Stimulated activated CD4-positive, alpha-beta T cell treated with anti-CD3 and anti-CD28 coated beads, Interleukin-1b, Interleukin-23, amount 100 ng/mL, for 1 hour (primary cell): ENCODE data around the gene SHROOM4.

Source experiments
- DNase-seq, 2 donors: peaks; one replicate each; pipeline ENCODE4 v3.0.0-alpha.2; 2020; ENCODE audit warnings: low read depth in 2 of 2

Gene SHROOM4

DNA sequence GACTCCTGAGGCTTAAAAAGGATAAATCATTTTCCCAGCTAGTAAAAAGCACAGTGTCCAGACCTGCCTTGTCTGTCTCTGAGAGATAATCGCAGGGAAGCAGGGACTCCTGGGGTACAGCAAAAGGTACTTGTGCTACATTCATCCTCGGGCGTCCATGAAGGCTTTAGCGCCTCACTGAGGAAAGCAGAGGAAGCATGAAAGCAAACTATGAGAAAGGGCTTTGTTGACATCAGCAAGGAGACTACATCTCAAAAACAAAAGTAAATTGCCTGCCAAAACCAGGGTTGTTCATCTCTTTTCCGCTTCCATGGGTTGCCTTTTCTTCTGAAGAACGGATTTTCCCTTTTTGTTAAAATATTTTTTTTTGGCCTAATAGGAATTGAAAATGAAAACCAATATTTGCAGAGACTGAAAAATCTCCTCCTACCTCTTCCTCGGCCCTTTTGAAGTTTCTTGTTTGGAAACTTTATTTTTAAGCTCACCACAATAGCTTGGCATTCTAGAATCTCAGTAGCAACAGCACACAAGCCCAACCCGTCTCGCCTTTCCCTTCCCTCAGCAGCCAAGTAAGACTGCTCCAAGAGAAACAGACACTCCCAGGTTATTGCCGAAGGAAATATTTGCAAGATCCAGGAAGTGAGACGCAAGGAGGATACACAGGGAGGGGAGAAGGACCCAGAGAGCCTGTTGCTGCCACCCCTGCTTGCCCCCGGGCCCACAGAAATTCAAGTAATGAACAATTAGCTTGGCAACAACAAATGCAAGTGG, 195.0 kb downstream of the SHROOM4 start:
- DNase-seq: no peak

DNA sequence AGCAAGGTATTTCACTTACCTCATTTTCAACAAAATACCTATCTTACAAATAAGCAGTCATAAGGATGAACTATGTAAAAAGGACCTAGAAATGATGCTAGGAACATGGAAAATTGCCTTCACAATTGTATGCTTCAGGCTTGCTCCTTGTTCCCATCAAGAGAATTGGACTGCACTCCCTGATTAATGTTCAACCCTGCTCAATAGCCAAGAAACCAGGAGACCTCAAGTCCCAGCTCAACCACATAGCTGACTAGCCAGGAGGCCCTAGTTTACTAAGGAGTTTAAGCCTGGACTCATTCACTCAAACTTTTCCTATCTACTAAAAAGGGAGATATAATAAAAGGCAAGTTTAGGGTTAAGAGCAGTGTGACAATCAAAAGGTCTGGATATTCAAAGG, 196.8 kb downstream of the SHROOM4 start:
- no peak for DNase-seq

- no peak for DNase-seq
These were observed 198.3 kb downstream of the SHROOM4 start for GRCh38 chrX:50615570-50616158.

DNA sequence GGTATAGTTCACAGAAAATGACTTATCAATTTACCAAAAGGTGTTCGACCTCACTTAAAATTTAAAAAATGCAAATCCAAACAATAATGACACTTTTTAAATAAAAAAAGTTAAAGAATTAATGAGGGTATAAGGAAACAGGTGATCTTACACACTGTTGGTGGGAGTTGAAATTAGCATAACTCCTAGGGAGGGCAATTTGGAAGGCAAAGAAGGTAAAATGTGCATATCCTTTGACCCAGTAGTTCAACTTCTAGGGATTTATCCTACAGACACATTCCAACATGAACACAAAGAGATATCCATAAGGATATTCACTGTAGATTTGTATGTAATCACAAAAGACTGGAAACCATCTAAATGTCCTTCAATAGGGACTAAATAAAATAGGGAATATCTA, 199.5 kb downstream of the SHROOM4 start:
- no peak for DNase-seq

DNA sequence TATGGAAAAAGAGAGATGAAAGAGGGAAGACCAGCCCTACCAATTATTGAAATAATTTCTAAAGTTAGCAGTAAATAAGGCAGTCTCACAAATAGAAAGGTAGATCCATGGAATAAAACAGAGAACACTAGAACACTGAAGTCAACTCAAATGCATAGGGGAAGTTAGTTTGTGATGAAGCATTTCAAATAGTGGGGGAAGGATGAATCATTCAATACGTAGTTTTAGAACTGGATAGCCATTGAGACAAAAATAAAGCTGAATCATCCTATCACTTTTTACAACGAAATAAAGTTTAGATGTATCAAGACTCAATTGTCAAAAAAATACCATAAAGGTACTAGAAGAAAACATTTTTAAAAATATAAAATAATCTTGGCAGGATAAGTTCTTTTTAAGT, 200.1 kb downstream of the SHROOM4 start:
- DNase-seq: no peak

DNA sequence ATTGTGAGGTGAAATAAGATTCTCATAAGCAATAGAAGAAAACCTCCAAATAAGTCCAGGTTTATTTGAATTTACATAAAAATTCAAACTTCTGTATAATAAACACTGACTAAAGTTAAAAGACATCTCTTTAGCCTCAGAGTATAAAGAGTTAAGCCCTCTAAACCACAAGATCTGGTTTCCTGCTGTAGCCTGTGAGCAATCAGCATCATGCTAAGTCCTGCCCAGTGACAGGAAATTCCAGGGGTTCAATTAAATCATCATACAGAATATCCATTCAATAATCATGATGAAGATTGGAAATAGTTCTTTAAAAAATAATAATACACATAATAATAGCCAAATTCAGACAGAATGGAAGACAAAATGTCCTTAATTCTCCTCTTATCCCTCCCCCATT, 204.2 kb downstream of the SHROOM4 start:
- DNase-seq: no peak

- DNase-seq: no peak
These were observed 207.6 kb downstream of the SHROOM4 start for GRCh38 chrX:50606300-50606950.

DNA sequence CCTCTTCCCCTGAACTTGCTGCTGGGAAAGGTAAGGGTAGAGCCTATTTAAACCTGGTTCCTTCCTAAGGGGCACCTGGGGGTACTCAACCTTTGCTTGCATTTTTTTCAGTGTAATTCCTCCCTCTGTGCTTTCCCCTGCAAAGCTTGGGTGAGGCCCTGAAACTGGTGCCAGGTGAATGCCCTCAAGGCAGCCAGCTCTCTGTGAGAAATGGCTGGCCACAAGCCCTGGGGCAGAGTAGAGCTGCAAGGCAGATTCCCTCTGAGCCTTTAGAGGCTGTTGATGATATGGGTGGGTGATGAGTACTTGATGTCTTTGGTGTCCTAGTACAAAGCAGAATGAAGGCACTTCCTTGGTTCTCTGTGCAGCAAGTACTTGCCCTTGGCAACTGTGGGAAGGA, 217.9 kb downstream of the SHROOM4 start:
- no peak for DNase-seq

GRCh38 chrX:50594788-50595187, 219.2 kb downstream of the SHROOM4 start:
- DNase-seq: no peak

DNA sequence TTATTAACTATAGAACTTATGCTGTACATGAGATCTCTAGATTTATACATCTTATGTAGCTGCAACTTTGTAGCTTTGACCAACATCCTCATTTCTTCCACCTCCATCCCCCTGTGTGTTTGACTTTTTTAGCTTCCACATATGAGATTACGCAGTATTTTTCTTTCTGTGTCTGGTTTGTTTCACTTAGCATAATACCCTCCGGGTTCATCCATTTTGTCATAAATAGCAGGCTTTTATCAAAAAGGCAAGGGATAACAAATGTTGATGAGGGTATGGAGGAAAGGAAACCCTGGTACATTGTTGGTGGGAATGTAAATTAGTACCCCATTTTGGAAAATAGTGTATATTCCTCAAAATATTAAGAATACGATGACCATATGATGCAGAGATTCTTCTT, 227.0 kb downstream of the SHROOM4 start:
- no peak for DNase-seq

- no peak for DNase-seq
These were observed 227.6 kb downstream of the SHROOM4 start for GRCh38 chrX:50586407-50586806.

GRCh38 chrX:50581405-50581804, 232.6 kb downstream of the SHROOM4 start:
- no peak for DNase-seq

- DNase-seq: no peak
These were observed 234.0 kb downstream of the SHROOM4 start for GRCh38 chrX:50579955-50580354.

DNA sequence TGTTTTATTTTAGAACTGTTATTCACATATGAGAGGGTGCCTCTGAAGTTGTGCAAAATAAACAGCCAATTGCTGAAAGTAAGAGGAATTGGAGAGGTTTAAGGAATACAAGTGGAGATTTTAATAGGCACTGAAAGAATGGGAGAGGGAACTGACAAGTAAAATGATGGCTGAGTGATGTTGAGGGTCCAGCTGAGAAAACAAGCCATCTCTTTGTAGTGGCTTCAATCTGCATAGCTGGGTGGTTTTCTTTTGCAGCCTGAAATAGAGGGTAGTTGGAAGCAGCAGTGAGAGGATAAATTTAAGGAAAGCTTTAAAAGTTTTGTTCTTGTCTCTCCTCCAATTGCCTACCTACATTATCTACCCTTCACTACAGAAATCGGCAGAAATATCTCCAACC, 236.7 kb downstream of the SHROOM4 start:
- DNase-seq: no peak

GRCh38 chrX:50567636-50568035, 246.4 kb downstream of the SHROOM4 start:
- DNase-seq: no peak

DNA sequence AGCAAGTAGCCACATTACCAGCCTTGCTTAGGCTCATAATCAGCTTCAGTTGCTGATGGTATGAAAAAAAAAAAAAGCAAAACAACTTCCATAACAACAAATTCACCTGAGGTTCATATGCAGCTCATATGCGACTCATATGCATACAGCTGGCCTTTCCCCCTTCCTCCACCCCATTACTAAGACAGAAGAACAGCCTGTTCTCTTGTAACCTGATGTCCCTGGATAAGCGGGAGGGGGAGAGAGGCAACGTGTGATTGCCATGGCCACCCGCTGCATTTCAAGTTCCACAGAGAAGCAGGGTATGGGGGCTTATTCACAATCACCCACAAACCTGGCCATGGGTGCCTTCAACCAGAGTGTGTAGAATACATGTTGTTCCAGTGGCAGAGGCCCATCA, 248.3 kb downstream of the SHROOM4 start:
- DNase-seq: no peak
